Lower lobe of right lung (tissue), 2 donors: ENCODE data around the gene PRKAR1B. TPM values are rescaled to one million over a fixed set of nuclear protein-coding genes. Genes with fewer than 3 reads are reported as not detected.
A peak's percentile ranks its signal among the peaks of the same experiment; 100 is the strongest.

ENCODE experiments used
- ATAC-seq, 2 donors: fragments of 200-7000 bp; cut with Tn5 transposase; one replicate each; pipeline ENCODE4 v1.9.1; 2020 to 2022; ENCODE audit warnings: mild to moderate bottlenecking in 2 of 2, moderate library complexity in 2 of 2
- DNase-seq: peaks from one replicate; pipeline ENCODE4 v3.0.0-alpha.2; 2020
- H3K27ac ChIP-seq: fragments of 200-600 bp; one replicate; pipeline ENCODE4 v1.8.0; 2022
- H3K27me3 ChIP-seq: fragments of 200-600 bp; one replicate; pipeline ENCODE4 v1.8.0; 2022; ENCODE audit warnings: low read depth
- H3K36me3 ChIP-seq: fragments of 200-600 bp; one replicate; pipeline ENCODE4 v1.8.0; 2022; ENCODE audit warnings: mild to moderate bottlenecking
- H3K4me1 ChIP-seq: fragments of 200-600 bp; one replicate; pipeline ENCODE4 v1.8.0; 2022
- H3K4me3 ChIP-seq: fragments of 200-600 bp; one replicate; pipeline ENCODE4 v1.8.0; 2022; ENCODE audit warnings: mild to moderate bottlenecking
- H3K9me3 ChIP-seq: fragments of 200-600 bp; one replicate; pipeline ENCODE4 v1.8.0; 2022
- intact Hi-C: fragments of 100-400 bp; cut with DNase I; formaldehyde crosslinking; loops from one replicate; pipeline ENCODE4 v1.11.0; 2022
- total RNA-seq: library from RNA; stranded (reverse); fragmentation: NEBNext Ultra II Directional; extraction: Animal tissue kit (Norgen Biotek cat#: 25700); gene quantifications from one replicate; pipeline ENCODE4 v1.2.1, GENCODE V29; 2021
- TF ChIP-seq, protein P1 (sequence below): fragments of 200-600 bp; IDR thresholded peaks from one replicate; pipeline ENCODE4 v1.8.0; 2022; ENCODE audit warnings: antibody characterized with exemption, mild to moderate bottlenecking
- donor health status: DM: no; HTN: yes; CAD: no; lungs with severe emphysema.

The PRKAR1B gene
- total RNA-seq, 1 donor from 2014 or later: 16.8 TPM

DNA sequence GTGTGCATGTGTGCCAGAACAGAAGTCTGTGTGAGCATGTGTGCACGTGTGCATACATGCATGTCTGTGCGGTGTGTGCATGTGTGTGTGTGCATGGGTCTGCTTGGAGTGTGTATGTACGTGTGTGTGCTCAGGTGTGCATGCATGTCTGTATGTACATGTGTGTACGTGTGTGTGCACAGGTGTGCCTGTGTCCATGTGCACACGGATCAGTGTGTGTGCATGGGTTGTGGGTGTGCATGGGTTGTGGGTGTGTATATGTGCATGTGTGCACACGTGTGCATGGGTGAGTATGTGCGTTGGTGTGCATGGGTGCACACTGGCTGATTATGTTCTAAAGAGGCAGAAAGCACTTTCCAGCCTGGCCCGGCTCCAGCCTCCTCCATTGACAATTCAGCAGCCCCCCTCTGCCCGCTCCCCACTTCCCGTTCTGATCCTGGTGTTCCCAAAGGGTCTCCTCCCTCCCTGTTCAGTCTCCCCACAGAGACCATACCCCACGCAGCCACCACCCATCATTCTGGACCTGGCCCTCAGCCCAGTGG is 163.4 kb downstream of the PRKAR1B start:
- intact Hi-C loops: no loop called here
- no peak for ATAC-seq
- Histone ChIP-seq H3K27me3 (no peaks in the 10 kb centered on the region), H3K27ac (no peak overlapping the region), H3K4me3 (no peak overlapping the region), H3K9me3 (no peaks in the 10 kb centered on the region), H3K36me3 (no peaks in the 10 kb centered on the region), H3K4me1 (no peaks in the 10 kb centered on the region)
- no peak for DNase-seq
- TF ChIP-seq, protein P1, sequence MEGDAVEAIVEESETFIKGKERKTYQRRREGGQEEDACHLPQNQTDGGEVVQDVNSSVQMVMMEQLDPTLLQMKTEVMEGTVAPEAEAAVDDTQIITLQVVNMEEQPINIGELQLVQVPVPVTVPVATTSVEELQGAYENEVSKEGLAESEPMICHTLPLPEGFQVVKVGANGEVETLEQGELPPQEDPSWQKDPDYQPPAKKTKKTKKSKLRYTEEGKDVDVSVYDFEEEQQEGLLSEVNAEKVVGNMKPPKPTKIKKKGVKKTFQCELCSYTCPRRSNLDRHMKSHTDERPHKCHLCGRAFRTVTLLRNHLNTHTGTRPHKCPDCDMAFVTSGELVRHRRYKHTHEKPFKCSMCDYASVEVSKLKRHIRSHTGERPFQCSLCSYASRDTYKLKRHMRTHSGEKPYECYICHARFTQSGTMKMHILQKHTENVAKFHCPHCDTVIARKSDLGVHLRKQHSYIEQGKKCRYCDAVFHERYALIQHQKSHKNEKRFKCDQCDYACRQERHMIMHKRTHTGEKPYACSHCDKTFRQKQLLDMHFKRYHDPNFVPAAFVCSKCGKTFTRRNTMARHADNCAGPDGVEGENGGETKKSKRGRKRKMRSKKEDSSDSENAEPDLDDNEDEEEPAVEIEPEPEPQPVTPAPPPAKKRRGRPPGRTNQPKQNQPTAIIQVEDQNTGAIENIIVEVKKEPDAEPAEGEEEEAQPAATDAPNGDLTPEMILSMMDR: no peak

DNA sequence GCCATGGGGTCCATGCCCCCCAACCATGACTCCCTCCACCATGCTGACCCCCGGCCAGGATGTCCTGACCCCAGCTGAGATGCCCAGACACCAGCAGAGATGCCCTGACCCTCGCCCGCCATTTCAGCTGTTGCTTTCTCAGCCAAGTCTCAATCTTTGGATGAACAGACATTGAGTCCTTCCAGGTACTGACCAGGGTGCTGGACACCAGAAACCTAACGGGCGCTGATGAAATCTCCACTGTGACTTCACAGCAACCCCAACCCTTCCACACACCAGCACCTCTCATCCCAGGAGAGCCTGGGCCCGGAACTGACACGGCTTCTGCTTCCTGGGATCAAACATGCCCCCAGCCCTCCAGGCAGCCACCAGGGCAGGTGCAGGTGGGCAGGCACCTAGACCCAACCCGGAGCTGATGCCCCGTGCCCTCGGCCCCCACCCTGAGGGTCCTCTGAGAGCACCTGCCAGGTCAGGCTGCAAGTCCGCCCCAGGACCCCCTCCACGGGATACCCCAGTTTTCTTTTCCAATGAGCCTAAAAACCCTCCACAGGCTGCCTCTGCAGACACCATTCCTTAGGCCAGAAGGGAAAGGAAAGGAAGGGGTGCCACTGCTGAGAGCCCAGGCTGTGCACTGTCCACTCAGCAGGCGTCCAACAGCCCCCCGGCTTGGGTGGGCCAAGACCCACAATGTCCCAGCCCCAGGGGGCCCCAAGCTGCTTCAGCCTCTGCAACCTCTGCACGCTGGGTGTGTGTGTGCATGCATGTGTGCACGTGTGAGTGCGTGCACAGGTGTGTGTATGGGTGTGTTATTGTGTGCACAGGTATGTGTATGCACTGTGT is 164.1 kb downstream of the PRKAR1B start:
- no peaks in the 10 kb centered on the region for H3K36me3 ChIP-seq
- no peak for ATAC-seq
- no peak for DNase-seq
- H3K27me3 ChIP-seq: no peaks in the 10 kb centered on the region
- no peak overlapping the region for H3K4me3 ChIP-seq
- no peak overlapping the region for H3K27ac ChIP-seq
- TF ChIP-seq, protein P1: no peak
- intact Hi-C loops: no loop called here
- no peaks in the 10 kb centered on the region for H3K9me3 ChIP-seq
- no peaks in the 10 kb centered on the region for H3K4me1 ChIP-seq

DNA sequence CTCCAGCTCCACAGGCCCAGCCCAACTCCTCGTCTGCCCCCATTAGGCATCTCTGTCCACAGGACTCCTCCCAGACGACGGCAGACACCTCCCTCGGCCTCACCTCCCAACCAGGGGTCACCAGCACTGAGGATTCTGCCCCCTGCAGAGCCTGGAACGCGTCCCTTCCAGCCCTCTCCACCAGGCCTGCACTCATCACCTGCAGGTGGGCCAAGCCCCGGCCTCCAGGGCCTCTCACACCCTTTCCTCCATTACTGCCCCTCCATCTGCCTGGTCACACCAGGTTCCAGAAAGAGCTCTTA is 164.8 kb downstream of the PRKAR1B start:
- H3K27me3 ChIP-seq: no peaks in the 10 kb centered on the region
- TF ChIP-seq, protein P1: no peak
- intact Hi-C loops: no loop called here
- H3K4me1 ChIP-seq: no peaks in the 10 kb centered on the region
- ATAC-seq: peak in 1 of 2 donors; percentile 13
- no peak for DNase-seq
- no peaks in the 10 kb centered on the region for H3K9me3 ChIP-seq
- H3K27ac ChIP-seq: no peak overlapping the region
- no peaks in the 10 kb centered on the region for H3K36me3 ChIP-seq
- no peak overlapping the region for H3K4me3 ChIP-seq

DNA sequence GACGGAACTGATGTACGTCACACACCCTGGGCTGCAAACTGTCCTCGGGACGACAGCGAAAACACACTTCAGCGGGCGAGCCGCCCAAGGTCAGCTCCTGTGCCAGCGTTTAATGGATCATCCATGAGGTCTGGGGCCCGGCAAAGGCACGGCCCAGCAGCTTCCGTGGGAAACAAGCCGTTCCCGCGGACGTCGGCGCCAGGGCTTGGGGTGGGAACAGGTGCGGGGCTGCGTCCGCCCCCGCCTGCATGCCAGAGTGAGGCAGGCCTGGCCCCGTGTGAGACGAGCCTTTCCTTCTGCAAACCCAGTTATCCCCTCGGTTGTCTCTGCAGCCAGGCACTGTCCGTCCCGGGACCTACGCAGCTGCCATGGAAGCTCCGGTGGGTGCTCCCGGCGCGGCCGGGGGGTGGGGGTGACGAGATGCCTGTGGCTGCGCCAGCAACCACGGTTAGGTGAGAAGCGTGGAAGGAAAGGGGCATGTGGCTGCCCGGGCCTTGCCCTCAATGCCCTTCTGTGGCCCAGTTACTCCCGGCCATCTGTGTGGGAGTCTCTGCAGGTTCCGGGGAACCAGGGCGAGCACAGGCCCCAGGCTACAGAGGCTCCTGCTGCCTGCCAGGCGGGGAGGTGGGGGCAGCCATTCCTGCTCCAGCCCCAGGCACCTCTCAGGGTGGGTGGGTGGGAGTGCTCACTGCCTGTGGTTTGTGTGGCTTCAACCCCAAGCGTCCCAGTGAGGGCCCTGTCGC is 165.3 kb downstream of the PRKAR1B start:
- no peaks in the 10 kb centered on the region for H3K4me1 ChIP-seq
- intact Hi-C loops: no loop called here
- no peak overlapping the region for H3K4me3 ChIP-seq
- H3K9me3 ChIP-seq: no peaks in the 10 kb centered on the region
- no peaks in the 10 kb centered on the region for H3K36me3 ChIP-seq
- no peaks in the 10 kb centered on the region for H3K27me3 ChIP-seq
- ATAC-seq: no peak
- TF ChIP-seq, protein P1: no peak
- H3K27ac ChIP-seq: no peak overlapping the region
- no peak for DNase-seq

DNA sequence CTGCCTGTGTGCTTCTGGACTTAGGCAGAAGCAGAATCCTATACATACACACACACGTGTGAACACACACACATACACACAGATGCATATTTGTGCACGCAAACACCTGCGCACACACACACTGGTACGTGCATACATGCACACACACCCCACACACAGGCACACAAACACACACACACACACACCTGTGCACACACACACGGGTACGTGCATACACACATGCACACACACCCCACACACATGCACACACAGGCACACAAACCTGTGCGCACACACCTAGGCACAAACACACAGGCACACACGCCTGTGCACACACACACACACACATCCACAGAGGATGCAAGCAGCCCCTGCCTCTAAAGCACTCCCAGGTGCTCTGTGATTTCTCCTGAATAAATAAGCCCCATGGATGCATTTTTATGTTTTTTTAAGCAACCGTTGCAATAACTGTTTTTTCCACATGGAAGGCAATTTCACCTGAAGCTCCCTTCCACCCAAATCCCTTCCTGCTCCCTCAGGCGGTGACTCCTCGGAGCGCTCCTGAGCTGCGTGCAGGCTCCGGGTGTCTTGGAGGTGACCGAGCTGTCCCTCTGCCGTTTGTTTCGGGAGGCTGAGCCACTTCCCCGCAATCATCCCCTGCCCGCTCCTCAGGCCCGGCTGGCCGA is 166.0 kb downstream of the PRKAR1B start:
- H3K36me3 ChIP-seq: no peaks in the 10 kb centered on the region
- H3K9me3 ChIP-seq: no peaks in the 10 kb centered on the region
- intact Hi-C loops: no loop called here
- ATAC-seq: no peak
- H3K4me3 ChIP-seq: no peak overlapping the region
- H3K4me1 ChIP-seq: no peaks in the 10 kb centered on the region
- no peak for DNase-seq
- H3K27ac ChIP-seq: no peak overlapping the region
- no peaks in the 10 kb centered on the region for H3K27me3 ChIP-seq
- TF ChIP-seq, protein P1: no peak
